ENCODE results near the gene PDE6A.

DNA sequence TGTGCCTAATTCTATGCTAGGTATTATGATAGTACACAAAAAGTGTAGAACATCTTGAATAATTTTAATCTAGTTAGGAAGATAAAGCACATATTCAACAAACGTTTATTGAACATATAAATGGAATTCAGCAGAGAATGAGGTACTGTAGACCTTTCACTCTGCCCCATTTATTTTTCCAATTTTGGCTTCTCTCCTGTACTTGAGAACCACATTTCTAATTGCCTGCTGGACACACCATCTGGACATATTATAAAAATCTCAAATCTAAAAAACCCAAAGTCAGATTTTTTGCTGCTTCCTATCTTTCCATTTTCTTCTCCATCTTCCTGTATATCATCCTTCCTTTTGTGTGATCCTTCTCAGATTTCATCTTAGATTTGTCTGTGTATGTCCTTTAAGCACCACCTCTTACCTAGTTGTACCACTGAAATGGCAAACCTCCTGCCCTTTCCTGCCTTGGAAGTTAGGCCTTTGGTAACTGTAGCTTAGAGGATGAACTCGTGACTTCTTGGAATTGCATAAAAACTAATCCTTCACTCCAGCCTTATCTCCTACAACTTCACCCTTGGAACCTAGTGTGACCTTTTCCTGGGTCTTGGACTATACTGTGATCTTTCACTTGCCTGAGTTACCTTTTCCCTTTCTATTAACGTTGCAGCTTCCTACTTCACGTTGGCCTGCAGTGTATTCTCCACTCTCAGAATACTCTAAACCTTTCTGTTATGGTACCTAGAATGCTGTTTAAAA lies 24.8 kb upstream of the PDE6A start:
- no peak for TF ChIP-seq STAG1 (CRISPR knock-in tag; IDR thresholded peaks at IDR 0.05; ENCODE audit: borderline replicate concordance)
- no peak for TF ChIP-seq RAD21 (CRISPR knock-in tag; conservative IDR thresholded peaks at IDR 0.05 in 1 of 2, IDR thresholded peaks at IDR 0.05 in 1 of 2)
- TF ChIP-seq POLR2A (conservative IDR thresholded peaks at IDR 0.05), result no peak
- no peak for TF ChIP-seq ZNF507 (tag; conservative IDR thresholded peaks at IDR 0.05)
- no peak for TF ChIP-seq TCF7 (IDR thresholded peaks at IDR 0.05; ENCODE audit: borderline replicate concordance)
- TF ChIP-seq, protein P1, sequence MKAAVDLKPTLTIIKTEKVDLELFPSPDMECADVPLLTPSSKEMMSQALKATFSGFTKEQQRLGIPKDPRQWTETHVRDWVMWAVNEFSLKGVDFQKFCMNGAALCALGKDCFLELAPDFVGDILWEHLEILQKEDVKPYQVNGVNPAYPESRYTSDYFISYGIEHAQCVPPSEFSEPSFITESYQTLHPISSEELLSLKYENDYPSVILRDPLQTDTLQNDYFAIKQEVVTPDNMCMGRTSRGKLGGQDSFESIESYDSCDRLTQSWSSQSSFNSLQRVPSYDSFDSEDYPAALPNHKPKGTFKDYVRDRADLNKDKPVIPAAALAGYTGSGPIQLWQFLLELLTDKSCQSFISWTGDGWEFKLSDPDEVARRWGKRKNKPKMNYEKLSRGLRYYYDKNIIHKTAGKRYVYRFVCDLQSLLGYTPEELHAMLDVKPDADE (conservative IDR thresholded peaks at IDR 0.05; ENCODE audit: control insufficient read depth, low read depth, low read length), result no peak
- no peak for TF ChIP-seq NFXL1 (CRISPR knock-in tag; IDR thresholded peaks at IDR 0.05)
